Neuronal stem cell (in vitro differentiated cells): Measurements from ENCODE around the gene FCAMR.

Experiments used
- DNase-seq: peaks from one replicate; pipeline ENCODE4 v3.0.0-alpha.2; 2013; ENCODE audit warnings: low spot score
- H2AFZ ChIP-seq: one replicate; pipeline ENCODE4 v1.6.1; 2013; ENCODE audit warnings: mild to moderate bottlenecking, low read length, inconsistent platforms
- H2AK5ac ChIP-seq: 2 replicates; pipeline ENCODE4 v1.6.1; 2013; ENCODE audit warnings: low read depth, mild to moderate bottlenecking, inconsistent platforms, low read length, moderate library complexity, mixed read lengths
- H2BK120ac ChIP-seq: 2 replicates; pipeline ENCODE4 v1.6.1; 2013; ENCODE audit warnings: low read depth, mild to moderate bottlenecking, inconsistent platforms, low read length, moderate library complexity, mixed read lengths
- H2BK12ac ChIP-seq: one replicate; pipeline ENCODE4 v1.6.1; 2013; ENCODE audit warnings: low read length, inconsistent platforms
- H2BK15ac ChIP-seq: 2 replicates; pipeline ENCODE4 v1.6.1; 2013; ENCODE audit warnings: mild to moderate bottlenecking, low read length, inconsistent platforms, mixed read lengths
- H2BK5ac ChIP-seq: one replicate; pipeline ENCODE4 v1.6.1; 2013; ENCODE audit warnings: inconsistent platforms, mild to moderate bottlenecking, low read length, moderate library complexity
- H3K14ac ChIP-seq: one replicate; pipeline ENCODE4 v1.6.1; 2013; ENCODE audit warnings: low read length, inconsistent platforms
- H3K18ac ChIP-seq: 2 replicates; pipeline ENCODE4 v1.6.1; 2013; ENCODE audit warnings: low read length, inconsistent platforms
- H3K23ac ChIP-seq: 2 replicates; pipeline ENCODE4 v1.6.1; 2013; ENCODE audit warnings: low read depth, mild to moderate bottlenecking, mixed read lengths, low read length, inconsistent platforms; ENCODE audit not compliant: poor library complexity
- H3K27ac ChIP-seq: replicated peaks from 3 replicates; pipeline ENCODE4 v1.5.1; 2013; ENCODE audit warnings: low read length, inconsistent platforms
- H3K27me3 ChIP-seq, 3 experiments: 2 replicates each; pipeline ENCODE4 v1.6.1; 2013; ENCODE audit warnings: low read length in 3 of 3, mild to moderate bottlenecking in 2 of 3, inconsistent platforms in 1 of 3, low read depth in 1 of 3, mixed read lengths in 1 of 3, moderate library complexity in 1 of 3; ENCODE audit not compliant: control insufficient read depth in 3 of 3, insufficient read depth in 3 of 3
- H3K36me3 ChIP-seq, 2 donors: replicated peaks in 1 of 2; 2 replicates each; pipeline ENCODE4 v1.6.1; 2013; ENCODE audit warnings: low read length in 2 of 2; ENCODE audit not compliant: control insufficient read depth in 2 of 2, insufficient read depth in 2 of 2
- H3K4ac ChIP-seq: 2 replicates; pipeline ENCODE4 v1.6.1; 2013; ENCODE audit warnings: inconsistent platforms, mild to moderate bottlenecking, low read length, moderate library complexity
- H3K4me1 ChIP-seq, 2 donors: 1 replicate in 1 of 2; 2 replicates in 1 of 2; pipeline ENCODE4 v1.6.1; 2013; ENCODE audit warnings: low read length in 2 of 2, low read depth in 1 of 2; ENCODE audit not compliant: control insufficient read depth in 2 of 2, insufficient read depth in 1 of 2
- H3K4me2 ChIP-seq: one replicate; pipeline ENCODE4 v1.6.1; 2013; ENCODE audit warnings: mild to moderate bottlenecking, low read length, inconsistent platforms; ENCODE audit not compliant: insufficient read depth, poor library complexity, severe bottlenecking
- H3K4me3 ChIP-seq, 2 donors: 2 replicates each; pipeline ENCODE4 v1.5.1; 2013; ENCODE audit warnings: low read length in 2 of 2, mild to moderate bottlenecking in 2 of 2, inconsistent platforms in 1 of 2, moderate library complexity in 1 of 2
- H3K79me1 ChIP-seq: one replicate; pipeline ENCODE4 v1.6.1; 2013; ENCODE audit warnings: low read depth, mild to moderate bottlenecking, inconsistent platforms, low read length, moderate library complexity
- H3K9ac ChIP-seq: one replicate; pipeline ENCODE4 v1.6.1; 2013; ENCODE audit warnings: mild to moderate bottlenecking, low read depth, low read length, inconsistent platforms; ENCODE audit not compliant: poor library complexity
- H3K9me3 ChIP-seq, 2 donors: replicated peaks in 1 of 2; 2 replicates each; pipeline versions ENCODE3 to v1.6.1; 2013; ENCODE audit warnings: low read length in 2 of 2, mild to moderate bottlenecking in 2 of 2, inconsistent platforms in 1 of 2, low read depth in 1 of 2, mixed read lengths in 1 of 2, moderate library complexity in 1 of 2; ENCODE audit not compliant: control insufficient read depth in 2 of 2, insufficient read depth in 1 of 2
- H4K8ac ChIP-seq: one replicate; pipeline ENCODE4 v1.6.1; 2013; ENCODE audit warnings: low read depth, mild to moderate bottlenecking, inconsistent platforms, low read length, moderate library complexity
- H4K91ac ChIP-seq: one replicate; pipeline ENCODE4 v1.6.1; 2013; ENCODE audit warnings: low read length, low read depth, mild to moderate bottlenecking, inconsistent platforms; ENCODE audit not compliant: poor library complexity
- WGBS, 2 donors: extraction: QIAGEN DNeasy Blood & Tissue Kit; methylation state at CpG; one replicate each; pipeline ENCODE4 v1.1.7; 2013; ENCODE audit warnings: missing lambda C conversion rate in 2 of 2, mixed read lengths in 1 of 2; ENCODE audit not compliant: insufficient read length in 2 of 2, insufficient replicate concordance in 1 of 2; ENCODE audit errors: extremely low coverage in 2 of 2; 5-methylcytosine and 5-hydroxymethylcytosine counted together

Gene FCAMR

DNA sequence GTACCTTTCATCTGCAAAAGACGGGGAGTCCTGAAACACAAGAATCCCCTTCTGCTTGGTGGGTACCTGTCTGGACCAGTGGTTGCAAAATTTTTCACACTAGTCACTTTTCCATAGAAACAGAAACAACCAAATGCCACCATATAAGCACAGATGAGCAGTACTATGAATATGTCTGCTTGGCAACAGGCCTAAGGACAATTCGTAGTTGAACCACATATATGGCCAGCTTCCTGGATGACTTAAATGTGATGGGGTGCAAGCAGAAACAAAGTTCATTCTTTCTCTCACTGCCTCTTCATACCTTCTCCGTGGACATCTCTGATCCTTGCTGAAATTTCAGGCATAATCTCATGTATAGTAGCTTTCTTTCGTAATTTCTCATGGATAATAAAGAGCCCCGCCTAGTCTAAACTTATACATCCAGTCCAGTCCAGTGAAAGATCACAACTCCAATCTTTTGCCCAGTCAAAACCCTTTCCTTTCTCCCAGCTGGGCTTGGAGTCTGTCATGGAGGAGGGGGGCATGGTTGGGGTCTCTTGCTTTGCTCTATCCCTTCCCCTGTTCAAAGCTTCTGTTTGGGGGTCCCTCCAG is 7.0 kb downstream of the FCAMR start:
- no peak overlapping the region for H3K27ac ChIP-seq
- no peak overlapping the region for H3K4me3 ChIP-seq
- no peak overlapping the region for H3K18ac ChIP-seq
- no peak overlapping the region for H3K14ac ChIP-seq
- no peak overlapping the region for H2BK5ac ChIP-seq
- H3K27me3 ChIP-seq: peaks cover 0 to 3% (median 0%) of the 10 kb centered on the region in 3 experiments
- no peak overlapping the region for H4K8ac ChIP-seq
- DNase-seq: no peak
- no peaks in the 10 kb centered on the region for H3K36me3 ChIP-seq
- H3K9me3 ChIP-seq: no peaks in the 10 kb centered on the region
- H4K91ac ChIP-seq: no peak overlapping the region
- no peaks in the 10 kb centered on the region for H3K79me1 ChIP-seq
- H3K9ac ChIP-seq: no peak overlapping the region
- WGBS, 2 donors: no CpG with 5 or more reads among the region's 5 CpGs
- no peak overlapping the region for H2BK12ac ChIP-seq
- H2AFZ ChIP-seq: no peak overlapping the region
- no peak overlapping the region for H3K4me2 ChIP-seq
- H2BK120ac ChIP-seq: no peak overlapping the region
- no peak overlapping the region for H2BK15ac ChIP-seq
- no peak overlapping the region for H3K4ac ChIP-seq
- no peak overlapping the region for H3K23ac ChIP-seq
- H3K4me1 ChIP-seq: no peaks in the 10 kb centered on the region
- no peak overlapping the region for H2AK5ac ChIP-seq

GRCh38 chr1:206962272-206962671 is 8.0 kb downstream of the FCAMR start:
- Histone ChIP-seq H2AFZ (no peak overlapping the region), H3K27me3 (peaks cover 0 to 3% (median 0%) of the 10 kb centered on the region in 3 experiments), H3K4ac (no peak overlapping the region), H2BK12ac (no peak overlapping the region), H3K79me1 (no peaks in the 10 kb centered on the region), H3K36me3 (no peaks in the 10 kb centered on the region), H3K23ac (no peak overlapping the region), H3K14ac (no peak overlapping the region), H3K4me2 (no peak overlapping the region), H2BK120ac (no peak overlapping the region), H4K91ac (no peak overlapping the region), H3K9ac (no peak overlapping the region), H3K18ac (no peak overlapping the region), H2BK15ac (no peak overlapping the region), H3K27ac (no peak overlapping the region), H3K4me1 (no peaks in the 10 kb centered on the region), H2AK5ac (no peak overlapping the region), H2BK5ac (no peak overlapping the region), H4K8ac (no peak overlapping the region), H3K9me3 (no peaks in the 10 kb centered on the region), H3K4me3 (no peak overlapping the region)
- no peak for DNase-seq
- WGBS, 2 donors: no CpG with 5 or more reads among the region's 7 CpGs

GRCh38 chr1:206961668-206962067 is 8.6 kb downstream of the FCAMR start:
- no peak overlapping the region for H2AK5ac ChIP-seq
- no CpG with 5 or more reads among the region's 3 CpGs for WGBS, 2 donors
- H3K79me1 ChIP-seq: no peaks in the 10 kb centered on the region
- no peak overlapping the region for H3K9ac ChIP-seq
- peak overlapping the region; percentile 1 for H3K18ac ChIP-seq
- H2BK12ac ChIP-seq: no peak overlapping the region
- H4K91ac ChIP-seq: no peak overlapping the region
- H3K23ac ChIP-seq: no peak overlapping the region
- peaks cover 0 to 3% (median 0%) of the 10 kb centered on the region in 3 experiments for H3K27me3 ChIP-seq
- no peaks in the 10 kb centered on the region for H3K36me3 ChIP-seq
- no peak overlapping the region for H2BK5ac ChIP-seq
- no peaks in the 10 kb centered on the region for H3K9me3 ChIP-seq
- no peak overlapping the region for H2BK120ac ChIP-seq
- no peak overlapping the region for H3K4ac ChIP-seq
- H3K27ac ChIP-seq: no peak overlapping the region
- H4K8ac ChIP-seq: no peak overlapping the region
- no peak overlapping the region for H3K14ac ChIP-seq
- H3K4me1 ChIP-seq: no peaks in the 10 kb centered on the region
- H3K4me2 ChIP-seq: no peak overlapping the region
- H2AFZ ChIP-seq: peak overlapping the region; percentile 23
- H2BK15ac ChIP-seq: no peak overlapping the region
- no peak for DNase-seq
- no peak overlapping the region for H3K4me3 ChIP-seq

DNA sequence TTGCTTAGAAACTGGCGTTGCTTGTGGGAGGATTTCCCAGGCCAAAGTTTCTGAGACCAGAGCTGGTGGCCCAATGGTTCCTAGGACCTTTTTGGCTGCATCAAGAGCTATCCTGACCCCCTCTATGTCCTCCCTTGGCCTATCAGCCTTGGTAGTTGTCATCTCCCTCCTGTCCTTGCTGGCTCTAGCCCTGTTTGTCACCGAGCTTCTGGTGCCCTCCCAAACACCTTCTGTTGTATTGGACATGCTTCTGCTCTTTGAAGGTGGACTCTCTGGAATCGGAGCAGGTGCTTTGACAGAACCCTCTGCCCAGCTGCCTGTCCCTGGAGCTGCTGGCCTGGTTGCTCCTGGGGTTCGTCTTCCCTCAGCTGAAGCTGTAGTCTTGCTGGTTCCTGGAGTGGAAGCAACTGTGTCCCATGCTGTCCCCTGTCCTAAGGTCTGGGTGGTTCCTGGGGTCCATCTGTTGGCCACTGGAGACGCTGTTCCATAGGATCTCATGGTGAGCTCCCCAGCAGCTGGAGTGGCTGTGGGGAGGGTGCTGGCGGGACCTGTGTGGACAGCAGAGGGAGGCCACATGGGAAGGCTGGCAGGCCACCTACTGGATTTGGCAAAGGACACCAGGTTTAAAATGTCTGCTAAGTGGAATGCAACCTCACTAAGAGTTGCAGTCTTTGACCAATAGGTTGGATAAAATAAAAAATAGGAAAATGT is 9.4 kb downstream of the FCAMR start:
- WGBS, 2 donors: no CpG with 5 or more reads among the region's 6 CpGs
- H2BK120ac ChIP-seq: no peak overlapping the region

More for the DNA sequence above, 9.4 kb downstream of the FCAMR start:
- Histone ChIP-seq H3K23ac (no peak overlapping the region), H4K8ac (no peak overlapping the region), H3K4me3 (no peak overlapping the region), H2BK5ac (no peak overlapping the region), H3K27me3 (peaks cover 0 to 9% (median 0%) of the 10 kb centered on the region in 3 experiments), H2AK5ac (no peak overlapping the region), H3K4me1 (peaks cover under 1 to 4% of the 10 kb centered on the region in 2 donors), H2BK15ac (peak overlapping the region; percentile 24), H4K91ac (no peak overlapping the region), H3K9ac (no peak overlapping the region), H3K14ac (no peak overlapping the region), H2BK12ac (no peak overlapping the region), H2AFZ (no peak overlapping the region), H3K4ac (no peak overlapping the region), H3K4me2 (no peak overlapping the region), H3K79me1 (no peaks in the 10 kb centered on the region), H3K9me3 (no peaks in the 10 kb centered on the region), H3K36me3 (no peaks in the 10 kb centered on the region), H3K18ac (peak overlapping the region; percentile 71), H3K27ac (no peak overlapping the region)
- no peak for DNase-seq
